ENCODE results near the gene PARP15.
"Not testable (repeated sequence)": the region's sequence is repeated elsewhere in the genome, so short reads cannot be mapped to it uniquely, and the experiment has no call there.

PARP15 gene
- 19.4 to 129 (median 69.0) reads per million in 3 experiments for total RNA-seq

DNA sequence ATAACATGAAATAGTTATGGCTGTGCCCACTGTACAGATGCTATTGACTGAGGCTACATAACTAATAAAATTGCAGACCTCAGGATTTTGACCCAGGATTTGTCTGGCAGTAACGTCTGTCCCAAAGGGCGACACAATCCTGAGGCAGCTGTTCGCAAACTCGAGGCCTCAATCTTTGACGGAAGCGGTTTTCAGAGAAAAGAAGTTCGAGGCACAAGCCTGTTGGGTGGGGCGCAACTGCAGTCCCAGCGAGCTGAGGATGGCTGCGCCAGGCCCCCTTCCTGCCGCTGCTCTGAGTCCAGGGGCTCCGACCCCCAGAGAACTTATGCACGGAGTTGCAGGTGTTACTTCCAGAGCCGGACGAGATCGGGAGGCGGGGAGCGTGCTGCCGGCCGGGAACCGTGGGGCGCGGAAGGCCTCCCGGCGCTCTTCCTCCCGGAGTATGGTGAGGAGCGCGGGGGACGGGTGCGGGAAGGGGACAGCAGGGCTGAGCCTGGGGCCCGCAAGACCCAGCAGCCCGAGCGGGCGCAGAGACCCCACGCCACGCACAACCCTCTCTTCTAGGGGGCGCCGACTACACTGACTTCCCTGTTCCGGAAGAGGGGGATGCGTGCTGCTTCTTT lies at the start of gene PARP15:
TSS of gene PARP15 (plus strand) at position 242 of the 623 bp plus-strand sequence. CDS start at position 260, 18 bp downstream.
- peak; percentile 42 for DNase-seq

DNA sequence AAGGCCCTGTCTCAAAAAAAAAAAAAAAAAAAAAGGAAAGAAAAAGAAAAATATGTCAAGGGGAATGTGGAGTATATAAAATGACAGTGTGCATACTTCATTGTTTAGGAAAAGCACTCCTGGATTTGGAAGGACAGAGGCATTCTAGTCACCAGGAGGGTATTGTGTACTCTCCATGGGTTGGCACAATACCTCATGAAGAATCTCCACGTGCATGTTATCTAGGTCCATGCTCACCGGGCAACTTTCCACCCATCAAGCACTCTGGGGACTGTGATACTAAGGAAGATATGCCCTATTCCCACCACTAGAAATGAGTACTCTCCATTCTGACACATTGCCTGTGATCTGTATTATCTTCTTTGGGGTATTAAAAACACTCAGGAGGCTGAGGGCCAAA lies 47.3 kb upstream of the PARP15 start:
- DNase-seq, result no peak

DNA sequence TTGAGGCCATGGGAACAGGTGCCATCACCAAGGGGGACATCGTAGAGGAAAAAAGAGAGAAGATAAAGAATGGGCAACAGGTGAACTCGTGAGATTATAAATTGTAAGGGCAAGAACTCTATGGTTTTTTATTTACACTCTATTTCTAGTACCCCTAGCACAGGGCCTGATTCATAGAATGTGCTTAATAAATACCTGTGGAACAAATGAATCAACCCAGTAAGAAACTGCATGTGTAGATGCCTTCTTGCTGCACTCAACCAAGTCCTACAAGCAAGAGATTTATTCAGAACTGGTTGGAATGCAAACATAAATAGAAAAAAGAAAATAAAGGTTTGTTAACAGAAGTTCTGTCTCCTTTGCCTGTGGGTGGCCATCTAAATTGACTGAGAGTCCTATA lies 44.0 kb upstream of the PARP15 start:
- no peak for DNase-seq

DNA sequence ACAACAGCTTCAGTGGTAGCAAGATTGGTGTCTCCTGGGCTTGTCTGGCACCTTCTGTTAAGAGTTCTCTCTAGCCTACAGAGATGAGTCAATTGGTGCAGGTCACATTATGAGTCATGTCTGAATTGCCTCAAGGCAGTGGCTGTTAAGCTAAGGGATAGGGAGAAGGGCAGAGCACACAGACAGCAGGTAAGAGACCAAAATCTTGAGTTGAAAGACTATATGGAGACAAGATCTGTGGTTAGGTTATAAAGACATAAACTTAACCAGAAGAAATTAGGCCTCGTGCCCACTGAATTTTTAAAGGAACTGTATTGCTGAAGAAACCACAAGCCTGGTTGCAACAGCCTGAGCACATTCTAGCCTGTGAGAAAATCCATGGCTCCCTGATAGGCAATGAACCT lies 43.5 kb upstream of the PARP15 start:
- no peak for DNase-seq

DNA sequence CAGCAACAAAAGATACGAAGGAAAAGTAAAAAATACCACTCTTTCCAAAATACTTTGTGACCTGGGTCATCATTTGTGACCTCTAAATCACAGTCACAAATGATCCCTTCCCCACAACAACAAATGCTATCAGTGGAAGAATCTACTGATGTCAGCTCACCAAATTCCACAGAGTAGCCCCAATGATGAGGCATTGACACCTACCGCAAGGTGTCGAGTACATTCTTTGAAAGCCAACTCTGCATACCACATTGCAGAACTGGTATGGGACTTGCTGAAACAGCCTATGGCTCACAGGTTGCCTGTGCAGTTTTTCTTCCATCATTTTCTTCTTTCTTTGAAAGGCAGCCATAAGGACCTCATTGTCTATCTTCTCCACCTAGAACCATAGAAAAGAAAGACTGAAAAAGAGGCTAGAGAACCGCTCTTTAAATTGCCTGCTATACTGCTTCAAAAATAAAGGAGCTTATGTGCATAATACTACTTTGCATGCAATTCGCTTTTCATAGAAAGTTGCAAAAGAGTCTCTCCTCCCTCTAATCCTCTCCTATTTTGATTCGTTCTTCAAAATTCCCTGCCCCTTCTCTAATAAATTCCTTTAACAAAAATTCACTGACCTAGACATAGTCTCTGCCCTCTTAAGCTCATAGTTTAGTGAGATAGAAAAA lies 41.4 kb upstream of the PARP15 start:
- DNase-seq, result no peak

DNA sequence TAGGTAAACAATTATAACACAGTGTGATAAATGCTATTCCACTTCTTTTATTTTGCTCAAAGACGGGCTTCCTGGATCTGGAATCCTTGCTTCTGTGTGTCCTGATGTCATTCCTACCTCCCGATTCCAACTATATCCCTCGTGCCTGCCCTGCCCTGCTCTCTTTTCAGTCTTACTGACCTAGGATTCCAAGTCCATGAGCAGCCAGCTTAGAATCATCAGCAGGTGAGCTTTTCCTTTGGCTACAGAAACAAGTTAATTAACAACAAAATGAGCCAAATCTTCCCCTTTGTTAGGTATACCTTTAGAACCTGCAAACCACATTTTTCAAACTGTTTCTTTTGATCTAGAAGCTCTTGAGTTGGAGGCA lies 40.8 kb upstream of the PARP15 start:
- DNase-seq, result no peak

DNA sequence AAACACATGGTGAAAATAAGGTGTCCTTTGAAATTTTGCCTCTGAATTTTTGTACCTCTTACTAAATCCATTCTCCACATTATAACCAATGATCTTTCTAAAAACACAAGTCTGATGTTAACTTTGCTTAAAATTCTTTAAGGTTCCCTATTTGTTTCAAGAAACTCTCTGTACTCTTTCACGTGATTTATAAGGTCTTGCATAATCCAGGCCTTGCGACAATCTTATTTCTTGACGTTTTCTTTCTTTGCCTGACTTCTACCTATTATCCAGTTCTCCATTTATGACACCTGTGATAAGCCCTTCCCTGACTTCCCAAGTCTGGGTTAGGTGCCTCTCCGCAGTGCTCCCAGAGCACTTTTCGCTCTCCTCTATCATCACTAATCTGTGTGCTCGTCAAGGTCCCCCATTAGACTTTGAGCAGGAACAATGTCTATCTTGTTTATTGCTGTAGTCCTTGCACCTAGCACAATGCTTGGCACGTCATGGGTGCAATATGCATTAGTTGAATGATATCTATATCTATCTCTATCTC lies 38.4 kb upstream of the PARP15 start:
- DNase-seq, result no peak

DNA sequence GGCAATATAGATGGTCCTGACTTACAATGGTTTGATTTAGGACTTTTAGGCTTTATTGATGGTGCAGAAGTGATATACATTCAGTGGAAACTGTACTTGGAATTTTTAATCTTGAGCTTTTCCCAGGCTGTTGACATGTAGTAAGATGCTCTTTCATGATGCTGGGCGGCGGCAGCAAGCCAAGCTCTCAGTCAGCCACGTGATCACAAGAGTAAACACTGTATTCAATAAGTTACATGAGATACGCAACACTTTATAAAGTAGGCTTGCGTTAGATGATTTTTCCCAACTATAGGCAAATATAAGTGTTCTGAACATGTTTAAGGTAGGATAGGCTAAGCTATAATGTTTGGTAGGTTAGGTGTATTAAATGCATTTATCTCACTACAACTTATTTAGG lies 31.3 kb upstream of the PARP15 start:
- no peak for DNase-seq

DNA sequence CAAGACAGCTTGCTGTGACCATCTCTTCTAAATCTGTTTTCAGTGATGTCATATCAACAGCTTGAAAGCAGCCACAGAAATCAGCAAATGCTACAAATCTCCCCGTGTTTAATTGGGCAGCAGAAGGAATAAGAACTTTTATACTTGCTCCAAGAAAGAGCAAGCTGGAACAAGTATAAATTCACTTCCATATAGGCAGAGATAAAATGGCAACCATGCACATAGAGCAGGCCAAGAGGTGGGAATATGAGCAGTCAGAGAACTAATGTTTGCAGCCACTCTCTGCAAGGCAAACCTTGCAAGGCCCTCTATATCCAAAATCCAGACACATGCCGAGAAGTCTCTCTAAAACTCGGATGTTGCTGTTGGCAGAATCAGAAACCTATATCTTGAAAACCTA lies 29.4 kb upstream of the PARP15 start:
- no peak for DNase-seq

DNA sequence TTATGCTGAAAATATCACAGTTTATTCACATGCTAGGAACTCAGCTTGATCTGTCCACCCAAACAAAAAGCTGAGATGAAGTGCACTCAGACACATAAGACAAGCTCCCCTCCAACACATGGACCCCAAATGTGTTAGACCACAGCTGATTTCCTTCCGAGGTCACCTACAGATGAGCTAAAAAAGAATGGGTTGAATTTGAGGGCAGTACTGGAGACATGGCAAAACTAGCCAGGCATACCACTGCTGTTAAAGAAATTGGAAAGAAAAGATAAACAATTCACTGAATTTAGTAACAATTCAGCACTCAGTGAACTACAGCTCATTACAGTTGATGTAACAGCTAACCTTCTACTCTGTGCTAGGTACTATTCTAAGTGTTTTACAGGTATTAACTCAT lies 28.8 kb upstream of the PARP15 start:
- no peak for DNase-seq

DNA sequence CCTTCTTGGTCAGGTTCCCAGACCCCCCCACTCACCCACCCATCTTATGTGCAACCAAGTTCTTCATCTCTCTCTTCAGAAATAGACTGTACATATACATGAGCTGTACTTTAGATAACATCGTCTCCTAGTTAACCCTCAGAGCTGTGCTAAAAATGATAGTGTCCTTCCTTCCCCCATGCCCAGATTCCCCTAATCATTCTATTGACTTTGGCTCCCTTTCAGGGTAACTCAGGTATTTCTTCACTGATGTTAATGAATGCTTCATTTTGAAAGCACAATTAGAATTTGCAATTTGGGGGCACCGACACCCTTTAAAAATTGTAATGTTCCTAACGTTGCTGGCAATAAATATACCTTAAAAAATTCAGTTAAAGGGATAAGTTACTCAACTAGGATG lies 24.3 kb upstream of the PARP15 start:
- DNase-seq, result no peak

DNA sequence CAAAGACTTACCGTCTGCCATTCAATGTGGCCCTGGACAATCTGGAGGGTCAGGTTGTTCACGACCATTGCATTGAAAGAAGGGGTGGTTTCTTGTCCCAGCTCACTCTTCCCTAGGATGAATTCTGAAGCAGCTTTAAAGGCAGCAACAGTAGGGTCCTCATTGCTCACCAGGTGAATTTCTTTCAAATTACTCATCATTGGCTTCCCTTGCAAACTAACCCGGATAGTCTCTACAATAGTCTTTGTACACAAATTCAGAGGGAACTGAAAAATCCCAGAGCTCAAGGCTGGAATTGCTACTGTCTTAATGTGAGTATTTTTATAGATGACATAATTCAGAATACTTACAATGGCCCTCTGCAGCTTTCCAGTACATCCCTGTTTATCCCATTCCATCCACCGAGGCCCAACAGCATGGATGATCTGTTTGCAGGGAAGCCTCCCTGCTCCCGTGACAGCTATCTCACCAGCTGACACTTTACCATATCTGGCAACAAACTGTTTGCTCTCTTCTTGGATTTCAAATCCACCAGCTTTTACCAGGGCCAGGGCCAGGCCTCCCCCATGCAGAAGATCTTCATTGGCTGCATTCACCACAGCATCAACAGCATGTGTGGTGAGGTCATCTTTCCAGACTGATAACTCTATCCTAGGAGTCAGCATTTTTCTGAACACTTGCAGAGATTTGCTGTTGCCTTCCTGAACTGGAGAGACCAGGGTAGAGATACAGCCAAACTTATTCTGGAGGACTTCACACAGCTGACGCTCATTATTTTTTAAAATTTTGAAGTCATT lies 22.0 kb upstream of the PARP15 start:
- no peak for DNase-seq

DNA sequence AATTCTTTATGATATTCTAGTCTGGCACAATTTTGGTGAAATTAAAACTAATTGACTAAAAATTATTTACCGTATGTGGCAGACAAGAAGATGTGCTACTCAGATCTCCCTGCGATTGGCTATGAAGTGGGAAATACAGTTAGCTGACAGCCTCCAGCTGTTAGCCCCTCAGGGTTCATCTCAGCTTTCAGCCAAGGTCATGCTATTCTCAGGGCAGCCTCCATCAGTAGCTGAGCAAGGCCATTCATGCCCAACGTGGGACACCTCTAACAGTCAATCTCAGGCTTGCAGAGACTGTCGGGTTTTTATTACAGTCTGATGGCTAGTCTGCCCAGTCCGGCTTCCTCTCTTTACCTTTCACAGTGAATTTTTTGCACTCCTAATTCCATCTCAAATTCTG lies 20.1 kb upstream of the PARP15 start:
- DNase-seq, result no peak

DNA sequence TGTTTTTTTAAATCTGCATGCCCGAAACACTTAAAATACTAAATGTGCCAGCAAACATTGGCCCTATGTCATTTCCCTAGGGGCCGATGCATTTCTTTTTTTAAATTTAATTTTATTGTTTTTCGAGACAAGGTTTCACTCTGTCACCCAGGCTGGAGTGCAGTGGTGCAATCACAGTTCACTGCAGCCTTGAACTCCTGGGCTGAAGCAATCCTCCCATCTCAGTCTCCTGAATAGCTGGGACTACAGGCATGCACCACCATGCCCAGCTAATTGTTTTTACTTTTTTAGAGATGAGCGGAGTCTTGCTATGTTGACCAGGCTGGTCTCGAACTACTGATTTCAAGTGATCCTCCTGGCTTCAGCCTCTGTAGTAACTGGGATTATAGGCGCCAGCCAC lies 18.8 kb upstream of the PARP15 start:
- DNase-seq, result no peak

DNA sequence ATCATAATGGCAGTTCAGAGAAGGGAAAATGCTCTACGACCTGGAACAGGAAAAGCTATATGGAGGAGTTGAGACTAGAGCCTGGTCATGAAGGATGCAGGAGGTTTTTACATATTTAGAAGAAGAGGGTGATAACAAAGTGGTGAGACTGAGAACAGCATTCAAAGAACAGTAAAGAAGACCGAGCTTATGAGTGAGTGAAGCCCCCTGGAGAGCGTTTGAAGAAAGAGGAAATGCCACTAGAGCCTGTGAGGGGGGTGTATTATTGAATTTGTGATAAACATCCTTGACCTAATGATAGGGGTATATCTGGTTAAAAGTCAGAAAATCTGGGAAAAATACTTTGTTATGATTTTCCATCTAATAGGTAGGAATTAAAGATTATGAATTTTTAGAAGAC lies 17.5 kb upstream of the PARP15 start:
- DNase-seq, result no peak

DNA sequence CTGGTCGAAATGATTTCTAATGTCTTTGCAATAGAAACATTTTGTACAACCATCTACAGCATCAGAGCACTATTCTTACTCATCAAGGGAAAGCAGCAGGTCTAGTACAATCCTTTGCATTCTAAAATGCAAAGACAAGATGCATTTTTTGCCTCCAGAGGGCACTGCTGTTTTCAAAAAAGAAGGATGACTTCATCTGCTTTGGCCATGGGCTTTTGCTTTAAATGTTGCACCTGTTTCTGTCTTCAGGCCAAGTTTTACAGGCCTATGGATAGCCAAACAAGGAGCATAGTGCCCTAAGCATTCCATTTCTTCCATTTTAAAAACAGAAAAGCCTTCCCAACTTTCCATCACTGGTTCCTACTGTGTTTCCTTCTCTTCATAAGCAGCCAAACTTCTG lies 16.8 kb upstream of the PARP15 start:
- DNase-seq, result peak; percentile 54

DNA sequence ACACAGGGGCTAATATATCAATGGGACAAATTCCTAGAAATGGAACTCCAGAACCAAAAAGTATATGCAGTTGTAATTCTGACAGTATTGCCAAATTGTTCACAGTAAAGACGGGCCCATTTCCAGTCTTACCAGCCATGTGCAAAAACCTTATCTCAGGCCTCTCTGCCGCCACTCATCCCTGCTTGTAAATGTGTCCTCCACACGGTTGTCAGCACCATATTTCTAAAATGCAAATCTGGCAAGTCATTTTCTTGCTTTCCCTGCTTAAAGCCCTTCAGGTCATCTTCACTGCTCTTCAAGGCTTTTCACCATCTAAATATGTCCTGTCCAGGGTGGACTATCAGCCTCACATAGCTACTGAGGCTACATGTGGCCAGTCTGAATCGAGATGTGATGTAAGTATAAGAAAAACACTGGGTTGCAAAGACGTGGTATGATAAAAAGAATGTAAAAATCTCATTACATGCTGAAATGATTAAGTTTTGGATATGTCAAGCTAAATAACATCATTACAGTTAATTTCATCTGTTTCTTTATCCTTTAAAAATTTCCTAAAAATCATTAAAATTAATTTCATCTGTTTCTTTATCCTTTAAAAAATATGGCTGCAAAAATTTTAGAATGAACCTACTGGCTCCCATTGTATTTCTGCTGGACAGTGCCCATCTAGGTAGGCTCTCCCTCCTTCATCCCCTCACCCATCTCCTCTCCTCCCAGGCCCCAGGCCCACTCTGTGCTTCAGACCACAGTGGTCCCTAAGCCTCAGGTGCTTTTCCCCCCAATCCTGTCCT lies 14.3 kb upstream of the PARP15 start:
- DNase-seq, result no peak

DNA sequence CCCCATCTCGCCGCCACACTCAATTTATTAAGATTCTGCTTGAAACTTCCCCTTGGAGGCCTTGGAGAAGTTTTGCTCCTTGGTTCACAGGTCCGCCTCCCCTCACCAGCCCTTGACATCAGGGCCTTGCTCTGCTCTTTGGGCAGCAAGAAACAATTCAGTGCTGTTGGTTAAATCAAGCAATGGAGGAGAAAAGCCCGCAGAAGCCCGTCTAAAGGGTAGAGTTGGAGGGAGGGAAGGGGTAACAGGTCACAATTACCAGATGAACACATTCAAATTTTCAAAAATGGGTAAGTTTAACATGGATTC lies 13.8 kb upstream of the PARP15 start:
- DNase-seq, result no peak

DNA sequence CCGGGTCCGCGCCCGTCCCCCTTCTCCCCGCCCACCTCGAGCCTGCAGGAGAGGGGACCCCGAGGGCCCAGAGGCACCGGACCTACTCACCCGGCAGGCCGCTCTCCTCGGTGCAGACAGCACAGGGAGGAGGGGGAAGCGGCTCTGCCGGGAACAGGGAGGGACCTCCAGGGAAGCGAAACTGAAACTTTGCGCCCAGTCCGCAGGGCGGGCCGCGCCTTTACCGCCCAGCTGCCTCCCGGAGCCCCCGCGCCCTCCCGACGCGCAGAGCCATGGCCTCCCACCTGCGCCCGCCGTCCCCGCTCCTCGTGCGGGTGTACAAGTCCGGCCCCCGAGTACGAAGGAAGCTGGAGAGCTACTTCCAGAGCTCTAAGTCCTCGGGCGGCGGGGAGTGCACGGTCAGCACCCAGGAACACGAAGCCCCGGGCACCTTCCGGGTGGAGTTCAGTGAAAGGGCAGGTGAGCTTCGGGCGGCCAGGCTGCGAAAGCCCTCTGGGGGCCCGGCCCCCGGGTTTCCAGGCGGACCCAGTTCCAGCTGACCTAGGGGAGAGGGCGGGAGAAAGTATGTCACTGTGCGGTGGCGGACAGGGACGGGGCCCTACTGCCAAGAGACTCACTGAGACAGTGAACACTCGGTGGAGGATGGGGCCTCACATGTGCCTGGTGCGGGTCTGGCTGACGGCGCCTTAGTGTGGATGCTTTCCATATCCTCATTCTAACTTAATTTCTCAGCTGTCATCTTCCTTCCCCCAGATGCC lies 13.1 kb upstream of the PARP15 start, which contains the start of the genes DTX3L and PARP9:
TSS of gene DTX3L (plus strand) at position 184 of the 758 bp plus-strand sequence. CDS start at position 273, 89 bp downstream.
TSS of gene PARP9 (minus strand) at position 146 of the 758 bp plus-strand sequence. CDS start 4,680 bp downstream, outside the sequence.
- DNase-seq, result peak; percentile 79

DNA sequence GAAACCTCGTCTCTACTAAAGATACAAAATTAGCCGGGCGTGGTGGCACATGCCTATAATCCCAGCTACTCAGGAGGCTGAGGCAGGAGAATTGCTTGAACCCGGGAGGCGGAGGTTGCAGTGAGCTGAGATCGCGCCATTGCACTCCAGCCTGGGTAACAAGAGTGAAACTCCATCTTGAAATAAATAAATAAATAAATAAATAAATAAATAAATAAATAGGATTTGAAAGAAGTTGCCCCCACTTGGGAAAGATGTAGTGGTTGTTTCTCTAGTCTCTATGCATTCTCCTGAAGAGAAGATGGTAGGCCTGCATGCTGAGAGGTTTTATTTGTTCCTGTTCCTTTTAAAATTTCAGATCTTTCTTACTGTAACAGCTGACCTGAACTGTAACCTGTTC lies 9.3 kb upstream of the PARP15 start:
- not testable (repeated sequence) for DNase-seq

DNA sequence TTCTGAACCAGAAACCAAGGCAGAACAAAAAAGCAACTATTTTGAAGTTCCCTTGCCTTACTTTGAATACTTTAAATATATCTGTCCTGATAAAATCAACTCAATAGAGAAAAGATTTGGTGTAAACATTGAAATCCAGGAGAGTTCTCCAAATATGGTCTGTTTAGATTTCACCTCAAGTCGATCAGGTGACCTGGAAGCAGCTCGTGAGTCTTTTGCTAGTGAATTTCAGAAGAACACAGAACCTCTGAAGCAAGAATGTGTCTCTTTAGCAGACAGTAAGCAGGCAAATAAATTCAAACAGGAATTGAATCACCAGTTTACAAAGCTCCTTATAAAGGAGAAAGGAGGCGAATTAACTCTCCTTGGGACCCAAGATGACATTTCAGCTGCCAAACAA lies 8.7 kb upstream of the PARP15 start:
- no peak for DNase-seq

DNA sequence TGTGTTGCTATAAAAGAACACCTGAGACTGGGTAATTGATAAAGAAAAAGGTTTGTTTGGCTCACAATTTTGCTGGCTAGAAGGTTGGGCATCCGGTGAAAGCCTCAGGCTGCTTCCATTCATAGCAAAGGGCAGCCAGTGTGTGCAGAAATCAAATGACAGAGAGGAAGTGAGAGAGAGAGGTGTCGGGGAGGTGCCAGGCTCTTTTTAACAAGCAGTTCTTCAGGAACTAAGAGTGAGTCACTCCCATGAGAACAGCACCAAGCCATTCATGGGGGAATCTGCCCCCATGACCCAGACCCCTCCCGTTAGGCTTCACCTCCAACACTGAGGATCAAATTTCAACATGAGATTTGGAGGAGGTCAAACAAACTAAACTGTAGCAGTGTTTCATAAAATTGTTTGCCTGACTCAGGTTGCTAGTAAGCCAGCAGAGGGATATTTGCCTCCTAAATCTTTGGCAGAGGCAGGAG lies 4.5 kb upstream of the PARP15 start:
- DNase-seq, result no peak
